CD4-positive, alpha-beta T cell treated with Interferon alpha-2 for 1 hour (primary cell): ENCODE measurements around the gene ZNF516.

Experiments used
- DNase-seq, 2 donors: peaks; one replicate each; pipeline ENCODE4 v3.0.0-alpha.2; 2020 to 2022

ZNF516 gene

DNA sequence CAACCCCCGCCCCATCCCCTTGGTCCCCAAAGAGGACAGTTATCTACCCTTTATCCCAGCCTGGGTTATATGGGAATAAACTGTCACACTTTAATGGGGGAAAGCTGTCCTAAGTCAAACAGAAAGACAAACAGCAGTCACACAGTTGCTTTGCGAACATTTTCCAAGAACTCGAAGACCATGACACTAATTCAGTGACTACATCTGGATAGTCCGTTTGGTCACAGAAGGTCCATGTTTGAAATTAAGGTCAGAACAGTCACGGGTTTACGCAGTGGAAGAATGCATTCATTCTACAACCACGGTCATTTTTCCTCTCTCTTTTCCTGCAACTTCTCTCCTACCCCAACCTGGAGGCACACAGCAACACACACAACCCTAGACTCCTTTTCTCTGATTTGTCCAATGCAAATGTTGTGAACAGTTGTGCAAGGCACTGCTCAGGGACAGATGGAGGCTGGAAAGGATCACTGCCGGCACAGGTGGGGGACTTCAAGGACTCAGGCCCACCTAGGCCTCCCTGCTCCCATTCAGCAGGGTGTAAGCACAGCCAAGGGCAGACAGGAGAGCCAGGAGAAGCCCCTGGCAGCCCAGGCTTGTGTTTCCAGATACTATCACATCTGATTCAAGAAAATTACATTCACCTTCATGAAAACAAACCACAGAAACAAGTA lies 39.9 kb downstream of the ZNF516 start:
- no peak for DNase-seq

DNA sequence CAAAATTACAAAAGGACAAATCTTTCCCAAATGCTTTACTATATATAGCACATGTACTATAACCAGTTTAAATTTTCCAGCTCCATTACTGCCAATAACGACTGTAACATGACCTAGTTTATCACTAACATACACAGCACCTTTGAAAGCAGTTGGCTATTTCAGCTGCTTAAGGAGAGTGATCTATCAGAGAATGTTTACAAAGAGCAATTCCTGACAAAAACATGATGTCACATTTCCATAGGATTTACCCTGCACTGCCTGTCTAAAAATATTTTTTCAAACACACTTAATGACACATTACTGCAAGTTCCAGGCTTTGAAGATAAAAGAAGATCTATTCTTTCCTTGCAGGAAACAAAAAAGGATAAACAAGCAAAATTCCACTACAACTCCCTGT lies 40.6 kb downstream of the ZNF516 start:
- no peak for DNase-seq

DNA sequence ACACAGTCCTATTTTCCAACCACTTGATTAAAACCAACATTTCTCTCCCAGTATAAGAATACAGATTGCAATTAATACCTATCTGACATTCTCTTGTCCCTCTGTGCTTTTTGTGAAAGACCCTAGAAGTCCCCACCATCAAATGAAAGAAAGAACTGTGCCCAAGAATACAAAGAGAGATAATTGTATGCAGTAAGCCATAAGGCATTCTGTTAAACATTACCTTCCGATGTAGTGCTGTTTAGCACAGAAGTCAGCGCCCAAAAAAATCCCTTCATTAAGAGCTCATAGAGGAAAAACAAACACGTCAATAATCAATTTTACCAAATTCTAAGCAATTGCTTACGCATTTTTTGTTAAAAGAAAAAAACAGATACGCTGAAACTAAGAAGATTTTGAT lies 41.1 kb downstream of the ZNF516 start:
- DNase-seq: no peak

DNA sequence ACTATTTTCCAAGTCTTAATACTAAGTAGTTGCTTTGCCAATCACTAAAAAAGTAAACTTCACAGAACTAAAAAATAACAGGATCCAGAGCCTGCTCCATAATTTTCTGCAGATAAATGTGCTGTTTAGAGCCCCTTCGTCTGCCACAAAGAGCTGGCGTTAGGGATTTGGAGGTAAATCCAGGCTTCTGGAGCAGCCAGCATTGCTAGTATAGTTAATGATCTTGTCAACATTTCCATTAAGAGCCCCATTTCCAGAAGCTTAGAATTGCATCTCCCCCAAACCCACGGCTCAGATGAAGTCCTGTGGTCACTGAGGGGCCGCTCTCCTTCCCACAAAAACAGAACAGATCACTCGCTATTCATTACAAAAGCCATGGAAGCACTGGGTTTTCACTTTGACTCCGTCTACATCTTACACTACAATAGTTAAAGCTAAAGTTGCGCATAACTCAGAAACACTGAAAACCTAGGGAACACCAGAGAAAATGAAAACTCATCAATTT lies 41.9 kb downstream of the ZNF516 start:
- no peak for DNase-seq

DNA sequence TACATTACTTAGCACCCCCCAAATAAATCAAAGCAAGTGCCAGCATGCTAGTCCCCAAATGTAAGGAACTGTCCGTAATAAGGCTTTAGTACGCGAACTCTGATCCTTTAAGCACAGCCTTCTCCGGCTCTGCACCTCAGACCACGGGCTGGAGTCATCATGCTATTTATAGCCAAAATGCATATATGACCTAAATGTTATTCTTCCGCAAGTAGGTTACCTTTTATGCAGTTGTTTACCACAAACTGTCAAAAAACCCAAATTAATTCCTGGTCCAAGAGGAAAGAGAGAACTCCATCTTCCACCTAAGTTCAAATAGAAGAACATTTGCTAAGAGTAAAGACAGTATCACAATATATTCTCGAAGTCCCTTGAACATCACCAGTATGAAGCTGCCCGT lies 42.7 kb downstream of the ZNF516 start:
- no peak for DNase-seq

DNA sequence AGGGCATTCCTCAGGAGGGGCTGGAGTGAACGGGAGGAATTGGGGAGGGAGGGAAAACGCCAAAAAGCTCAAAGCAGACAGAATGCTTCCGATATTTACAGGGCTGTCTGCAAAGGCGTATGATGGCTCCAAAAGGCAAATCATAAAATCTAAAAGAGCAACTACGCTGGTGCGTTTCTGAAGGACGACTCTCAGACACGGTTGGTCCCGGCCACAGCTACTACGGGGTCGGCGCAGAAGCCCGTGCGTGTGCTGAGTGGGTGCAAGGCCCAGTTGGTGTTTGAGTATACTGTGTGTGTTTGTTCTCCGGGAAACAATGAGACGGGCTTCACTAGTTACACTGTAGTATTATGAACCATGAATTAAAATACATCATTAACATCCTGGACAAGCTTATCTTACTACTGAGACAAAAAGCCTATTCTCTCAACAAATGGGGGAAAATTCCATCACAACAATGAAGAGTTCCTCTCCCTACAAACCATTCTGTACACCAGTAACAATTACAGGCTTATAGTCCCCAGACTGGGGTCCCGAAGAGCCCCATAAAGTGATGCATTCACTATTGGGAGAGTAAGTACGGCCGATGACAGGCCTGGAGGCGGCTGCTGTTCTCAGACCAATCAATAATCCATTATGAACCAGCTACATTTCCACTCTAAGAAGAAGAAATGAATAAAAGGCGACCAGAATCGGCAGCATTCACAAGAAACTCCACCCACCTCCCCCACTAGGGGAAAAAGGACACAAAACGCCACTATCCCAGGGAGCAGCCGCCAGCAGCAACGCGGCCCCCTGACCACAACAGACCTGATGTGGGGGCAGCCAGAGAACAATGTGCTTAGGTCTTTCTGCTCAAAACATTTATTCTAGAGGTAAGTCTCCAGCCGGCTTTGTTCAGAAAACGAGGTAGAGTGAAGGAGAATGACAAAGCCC lies 43.4 kb downstream of the ZNF516 start:
- DNase-seq: no peak

DNA sequence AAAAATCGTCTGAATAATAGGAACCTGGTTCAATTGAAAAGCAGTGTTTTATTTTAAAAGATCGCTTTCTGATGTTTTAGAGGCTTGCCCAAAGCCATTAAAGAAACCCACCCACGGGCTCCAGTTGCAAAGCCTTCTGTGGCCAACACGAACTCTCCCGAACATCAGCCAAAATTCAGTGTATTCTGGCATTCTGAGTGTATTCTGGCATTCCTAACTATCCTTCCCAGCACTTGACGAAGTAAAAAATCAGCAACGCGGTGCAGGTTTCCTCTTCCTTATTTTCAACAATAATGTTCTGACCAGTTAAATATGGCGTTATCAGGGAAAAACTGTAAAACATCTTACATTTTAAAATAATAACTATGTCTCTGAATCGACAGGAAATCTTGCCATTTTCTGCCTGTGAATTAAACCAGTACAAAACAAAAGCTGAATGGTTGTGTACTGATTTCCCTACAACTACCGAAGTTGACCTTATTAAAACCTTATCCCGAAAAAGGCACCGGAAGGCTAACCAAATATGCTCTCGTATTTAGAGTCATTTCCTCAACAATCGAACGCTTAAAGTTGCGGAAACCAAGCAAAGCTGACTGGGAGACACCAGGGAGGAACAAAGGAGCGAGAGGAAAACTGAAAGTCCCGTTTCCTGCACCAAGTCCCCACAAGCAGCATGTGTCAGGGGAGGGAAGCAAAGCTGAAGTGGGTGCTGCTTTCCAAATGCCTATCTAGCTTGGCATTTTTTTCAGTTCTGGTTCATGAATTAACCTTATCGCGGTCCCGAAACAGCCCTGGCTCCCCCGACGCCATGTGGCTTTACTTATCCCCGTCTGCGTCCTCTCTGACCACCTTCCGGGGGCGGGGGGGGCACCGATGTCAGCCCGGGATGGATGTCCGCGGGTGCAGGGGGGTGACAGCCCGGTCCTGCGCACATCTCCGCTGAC lies 44.3 kb downstream of the ZNF516 start:
- DNase-seq: no peak

DNA sequence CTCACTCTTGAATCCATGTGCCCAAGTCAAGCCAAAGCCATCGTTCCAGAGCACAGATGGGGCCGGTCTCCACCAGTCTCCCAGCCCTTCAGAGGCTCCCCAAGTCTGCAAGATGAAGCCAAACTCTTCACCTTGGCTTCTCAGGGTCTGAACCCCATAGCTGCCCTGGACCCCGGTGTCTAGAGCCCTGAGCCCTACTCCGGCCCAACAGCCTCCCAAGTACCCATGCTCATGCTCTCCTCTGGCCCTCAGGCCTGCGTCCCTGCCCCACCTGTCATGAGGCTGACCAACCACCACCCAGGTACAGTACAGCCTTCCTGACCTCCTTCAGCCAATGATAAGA lies 46.0 kb downstream of the ZNF516 start:
- no peak for DNase-seq

DNA sequence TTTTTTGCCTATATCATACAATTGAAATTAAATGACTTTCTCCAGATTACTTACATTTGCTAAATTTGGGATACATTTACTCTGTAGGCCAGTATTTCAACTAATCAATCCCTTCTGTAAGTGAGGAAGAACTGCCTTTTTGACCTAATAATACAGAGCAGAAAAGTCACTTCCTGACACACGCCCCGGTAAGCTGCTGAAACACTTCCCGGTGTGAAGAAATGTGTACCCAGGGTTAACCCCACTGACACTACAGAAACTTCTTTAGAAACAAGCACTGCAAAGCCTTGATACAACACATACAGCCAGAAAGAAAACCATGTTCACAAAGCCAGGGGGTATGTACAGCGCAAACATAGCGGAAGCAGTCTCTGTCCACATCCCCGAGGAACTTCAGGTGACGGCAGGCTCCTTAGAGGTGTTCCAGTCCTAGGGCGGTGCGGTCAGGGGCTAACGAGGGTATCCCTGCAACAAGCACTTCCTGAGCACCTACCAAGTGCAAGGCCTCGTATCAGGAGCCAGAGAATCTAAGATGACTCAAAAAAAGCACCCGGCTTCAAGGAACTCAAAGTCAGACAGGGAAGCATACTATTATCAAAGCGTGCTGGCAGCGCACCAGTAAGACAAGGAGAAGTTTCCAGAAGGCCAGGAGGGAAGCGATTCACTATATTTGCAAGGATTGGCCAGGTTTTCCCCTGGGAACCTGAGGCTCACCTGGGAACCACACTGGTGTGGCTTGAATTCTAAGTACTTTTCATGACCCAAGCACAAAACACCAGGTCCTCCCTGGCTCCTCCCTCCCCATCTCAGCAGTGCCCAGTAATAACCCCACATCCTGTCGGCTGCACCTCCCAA lies 46.6 kb downstream of the ZNF516 start:
- DNase-seq: no peak

DNA sequence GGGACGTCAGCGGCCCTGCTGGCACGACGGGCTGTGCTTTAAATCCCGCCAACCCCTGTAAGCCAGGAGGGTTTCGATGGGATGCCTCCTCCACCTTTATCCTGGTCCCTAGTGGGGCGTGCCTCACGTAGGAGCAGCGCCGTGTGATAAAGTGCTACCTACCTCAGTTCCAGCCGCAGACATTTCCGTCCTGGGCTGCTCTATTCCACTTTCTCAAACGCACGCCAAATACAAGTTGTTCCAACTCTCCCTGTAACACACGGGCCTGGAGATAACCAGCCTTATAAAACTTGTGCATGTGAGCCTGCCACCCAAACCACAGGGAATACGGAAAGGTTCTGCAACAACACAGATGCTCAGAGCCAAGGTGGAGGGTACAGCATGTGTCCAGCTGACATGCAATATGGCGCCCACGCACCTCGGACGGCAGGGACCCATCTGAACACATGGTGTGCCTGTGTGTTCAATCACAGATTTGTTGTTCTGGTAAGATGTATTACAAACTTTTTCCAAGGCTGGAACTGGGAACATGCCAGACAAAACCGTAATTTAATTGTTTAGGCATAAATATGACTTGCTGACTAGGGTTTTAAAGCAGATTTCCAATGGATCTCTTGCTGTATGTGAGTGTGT lies 47.7 kb downstream of the ZNF516 start:
- DNase-seq: no peak

DNA sequence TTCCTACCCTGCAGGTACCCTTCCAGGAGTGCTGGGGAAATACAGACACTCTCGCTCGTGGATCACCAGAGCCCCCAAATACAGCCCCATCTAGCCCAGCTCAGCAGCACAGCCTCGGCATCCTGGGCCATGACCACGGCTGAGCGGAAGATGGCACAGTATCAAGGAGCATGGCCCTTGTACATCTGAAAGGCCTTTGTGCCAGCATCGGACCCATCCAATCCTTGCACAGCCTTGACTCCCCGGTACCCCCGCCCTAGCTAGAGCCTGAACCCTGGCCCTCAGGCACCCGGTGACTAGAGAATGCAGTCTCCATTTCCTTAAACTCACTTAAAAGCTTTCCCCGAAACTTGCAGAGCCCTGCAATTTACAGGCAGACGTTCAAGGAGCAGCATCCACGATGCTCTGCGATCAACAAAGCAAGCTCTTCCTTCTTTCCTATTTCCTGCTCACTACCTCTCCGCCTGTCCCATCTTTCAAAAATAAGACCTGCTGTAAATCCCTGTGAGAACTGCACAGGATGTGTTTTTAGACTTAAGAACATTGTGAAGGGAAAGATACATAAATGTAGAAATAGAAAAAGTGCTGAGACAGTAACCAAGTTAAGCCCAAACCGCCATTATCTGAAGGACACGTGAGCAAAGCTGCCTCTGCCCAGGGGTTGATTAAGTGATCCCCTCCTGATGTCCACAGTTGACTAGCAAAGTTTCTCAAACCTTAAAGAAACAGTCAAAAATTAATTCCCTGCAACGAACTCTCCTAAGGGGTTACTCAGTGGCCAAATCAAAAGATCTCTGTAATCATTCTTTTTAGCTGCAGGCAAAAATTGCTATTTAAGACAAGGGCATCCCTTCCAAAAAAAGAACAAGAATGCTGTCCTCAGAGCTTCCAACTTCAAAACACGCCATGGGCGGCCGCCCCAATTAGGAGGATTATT lies 48.5 kb downstream of the ZNF516 start:
- DNase-seq: no peak

DNA sequence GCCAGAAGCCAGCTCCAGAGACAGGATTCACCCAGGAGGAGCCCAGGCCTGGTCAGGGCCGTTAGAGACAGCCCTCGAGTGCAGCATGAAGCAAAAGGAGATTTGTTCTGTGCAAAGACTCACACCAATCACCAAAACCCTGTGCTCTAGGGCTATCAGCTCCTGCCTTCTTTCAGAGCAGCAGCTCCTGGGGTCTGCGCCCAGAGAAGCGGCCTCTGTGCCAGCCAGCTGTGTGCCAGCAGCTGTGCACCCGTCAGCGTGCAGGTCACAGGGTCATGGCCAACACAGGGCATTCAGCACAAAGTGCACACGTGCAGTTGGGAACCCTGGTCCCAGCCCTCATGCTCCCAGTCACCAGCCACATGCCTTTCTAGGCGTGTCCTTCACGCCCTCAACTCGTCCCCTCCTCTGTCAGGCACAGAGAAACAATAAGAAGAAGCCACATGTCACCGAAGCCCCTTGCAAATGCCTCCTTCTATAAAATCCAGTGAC lies 49.3 kb downstream of the ZNF516 start:
- DNase-seq: no peak

DNA sequence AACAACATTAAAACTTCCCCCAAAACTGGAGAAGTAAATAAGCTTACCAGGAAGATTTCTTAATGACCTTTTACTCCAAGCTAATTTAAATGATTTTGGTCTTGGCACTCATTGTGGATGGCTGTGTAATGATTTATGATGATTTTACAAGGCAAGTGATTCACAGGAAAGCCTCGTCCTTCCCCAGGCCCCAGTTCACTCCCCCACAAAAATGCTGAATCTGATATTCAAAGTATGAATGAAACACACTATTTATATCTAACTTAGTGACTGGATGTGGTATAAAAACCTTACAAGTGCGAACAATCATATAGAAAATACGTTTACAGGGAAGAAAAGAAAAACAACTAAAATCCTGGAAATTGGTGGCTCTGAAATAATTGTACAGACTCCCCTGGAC lies 49.8 kb downstream of the ZNF516 start:
- DNase-seq: no peak

DNA sequence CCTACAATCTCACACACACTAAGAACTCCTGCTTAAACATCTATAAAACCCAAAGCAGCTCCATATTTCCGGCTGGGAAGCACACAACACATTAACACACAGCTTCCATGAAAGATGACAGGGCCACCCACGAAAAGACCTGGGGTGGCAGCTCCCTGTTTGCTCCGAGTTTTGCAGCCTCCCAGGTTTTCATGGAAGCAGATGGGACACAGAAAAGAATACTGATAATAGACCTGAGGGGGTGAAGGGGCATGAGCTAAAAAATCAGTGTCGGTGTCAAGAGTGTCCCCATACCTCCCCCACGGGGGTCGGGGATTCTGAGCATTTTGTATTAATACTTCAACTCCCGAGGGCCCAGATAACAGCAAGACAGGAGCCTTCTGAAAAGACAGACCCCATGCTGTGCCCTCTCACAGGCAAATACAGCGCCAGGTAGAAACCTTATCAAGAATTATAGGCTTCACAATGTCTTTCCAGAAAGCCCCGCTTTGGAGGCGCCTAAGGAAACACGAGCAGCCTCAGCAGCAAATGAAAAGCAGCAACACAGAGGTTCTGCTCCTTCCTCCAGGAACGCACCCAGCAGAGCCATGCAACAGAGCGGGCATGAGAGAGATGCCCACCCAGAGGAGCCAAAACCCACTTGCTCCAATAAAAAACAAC lies 50.5 kb downstream of the ZNF516 start:
- DNase-seq: no peak

DNA sequence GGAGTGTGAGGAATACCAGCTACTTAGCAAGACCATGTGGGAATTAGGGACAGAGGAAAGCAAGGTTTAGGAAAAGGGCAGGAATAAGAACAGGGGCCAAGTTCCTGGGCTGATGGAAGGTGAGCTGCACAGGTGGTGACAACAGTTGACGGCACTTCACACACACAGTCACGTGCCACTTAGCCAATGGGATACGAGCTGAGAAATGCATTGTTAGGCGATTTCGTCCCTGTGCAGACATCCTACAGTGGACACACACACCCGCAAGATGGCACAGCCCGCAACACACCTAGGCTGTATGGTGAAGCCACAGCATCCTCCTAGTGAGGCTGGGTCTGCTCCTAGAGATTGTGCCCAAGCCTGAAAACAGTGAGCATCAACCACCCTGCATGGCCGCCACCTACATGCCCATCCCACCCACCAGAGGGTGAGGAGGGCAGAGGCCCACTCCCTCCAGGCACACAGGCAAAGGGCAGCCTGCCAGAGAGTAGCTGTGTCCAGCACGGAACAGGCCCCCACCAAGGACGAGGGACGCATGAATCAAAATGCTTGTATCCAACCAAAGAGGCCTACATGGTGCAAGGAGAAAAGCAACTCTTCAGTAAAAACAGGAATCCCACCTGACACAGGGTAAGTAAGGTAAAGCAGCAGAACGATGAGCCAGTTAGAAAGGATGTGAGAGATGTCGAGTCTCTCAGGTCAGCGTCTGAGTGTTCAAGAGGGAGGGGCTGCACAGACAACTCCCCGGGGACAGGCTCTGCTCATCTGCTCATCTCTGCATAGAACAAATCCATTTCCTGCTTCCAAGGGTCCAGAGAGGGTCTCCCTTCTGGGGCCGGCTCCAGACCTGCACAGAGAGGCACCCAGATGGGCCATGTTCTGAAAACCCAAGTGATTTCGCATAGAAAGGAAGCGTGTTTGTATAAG lies 51.3 kb downstream of the ZNF516 start:
- no peak for DNase-seq

DNA sequence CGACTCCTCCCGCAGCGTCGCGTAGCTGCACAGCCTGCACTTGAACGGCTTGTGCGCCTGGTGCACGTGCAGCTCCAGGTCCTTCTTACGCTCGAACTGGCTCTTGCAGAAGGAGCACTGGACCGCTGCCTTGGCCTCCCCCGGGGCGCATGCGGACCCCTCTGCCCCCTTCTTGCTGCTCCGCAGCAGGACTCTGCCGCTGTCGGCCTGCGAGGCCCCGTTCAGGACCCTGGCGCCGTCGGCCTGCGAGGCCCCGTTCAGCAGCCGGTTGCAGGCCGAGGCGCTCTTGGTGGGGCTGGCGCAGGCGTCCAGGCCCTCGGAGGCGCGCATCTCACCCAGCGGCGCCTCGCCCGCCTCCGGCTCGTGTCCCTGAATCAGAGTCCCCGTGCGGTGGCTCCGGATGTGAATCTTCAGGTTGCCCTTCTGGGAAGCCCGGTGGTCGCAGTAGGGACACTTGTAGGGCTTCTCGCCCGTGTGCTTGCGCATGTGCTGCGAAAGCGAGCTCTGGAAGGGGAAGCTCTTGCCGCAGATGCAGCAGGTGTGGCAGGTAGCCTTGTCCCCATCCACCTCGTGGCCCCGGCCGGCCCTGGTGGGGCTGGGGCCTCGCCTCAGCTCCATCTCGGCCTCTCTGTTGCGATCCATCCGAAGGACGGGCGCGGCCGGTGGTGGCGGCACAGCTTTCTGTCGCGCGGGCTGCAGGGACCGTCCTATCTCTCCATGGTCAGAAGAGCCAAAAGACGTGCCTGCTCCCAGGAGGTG lies 52.5 kb downstream of the ZNF516 start:
- no peak for DNase-seq

DNA sequence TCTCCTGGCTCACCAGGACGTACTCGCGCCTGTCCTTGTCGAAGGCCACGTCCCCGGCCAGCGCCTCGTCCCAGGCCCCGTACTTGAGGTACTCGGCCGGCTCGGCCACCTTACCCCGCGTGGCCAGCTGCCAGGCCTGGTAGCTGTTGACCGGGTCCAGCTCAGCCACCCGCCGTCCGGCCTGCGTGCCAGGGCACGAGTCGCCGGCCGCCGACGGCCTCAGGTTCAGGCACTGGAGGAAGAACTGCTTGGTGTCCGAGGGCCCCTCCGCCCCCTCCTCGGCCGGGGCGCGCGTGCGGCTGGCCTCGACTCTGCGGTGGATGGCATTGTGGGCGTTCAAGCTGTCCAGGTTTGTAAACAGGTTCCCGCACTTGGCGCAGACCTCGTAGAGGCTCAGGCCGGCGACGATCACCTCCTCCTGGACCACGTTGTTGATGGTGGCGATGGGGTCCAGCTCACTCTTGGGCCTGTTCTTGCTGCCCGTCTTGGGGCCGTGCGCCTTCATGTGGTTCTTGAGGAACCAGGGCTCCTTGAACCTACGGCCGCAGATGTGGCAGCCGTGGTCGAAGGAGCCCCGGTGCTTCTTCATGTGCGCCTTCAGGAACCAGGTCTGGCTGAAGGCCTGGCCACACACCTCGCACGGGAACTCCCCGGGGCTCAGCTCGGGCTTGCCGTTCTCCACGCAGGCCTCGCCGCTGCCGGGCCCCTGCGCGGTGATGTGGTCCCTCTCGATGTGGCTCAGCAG lies 53.2 kb downstream of the ZNF516 start:
- DNase-seq: no peak
